Psoas muscle (tissue), 8 donors: ENCODE data around the gene ID4. TPM values are rescaled to one million over a fixed set of nuclear protein-coding genes. Genes with fewer than 3 reads are reported as not detected.

Experiments used
- ATAC-seq, 4 donors: fragments of 200-7000 bp; cut with Tn5 transposase; one replicate each; pipeline ENCODE4 v1.9.1; 2020; ENCODE audit warnings: moderate library complexity in 3 of 4, mild to moderate bottlenecking in 2 of 4
- DNase-seq, 2 donors: peaks; one replicate each; pipeline ENCODE4 v3.0.0-alpha.2; 2020
- H3K27ac ChIP-seq: fragments of 200-600 bp; one replicate; pipeline ENCODE4 v1.8.0; 2022
- H3K27me3 ChIP-seq, 3 donors: fragments of 200-600 bp in 1 of 3; one replicate each; pipeline versions ENCODE4 v1.6.1 to v1.8.0; 2013 to 2022; ENCODE audit warnings: low read length in 2 of 3, mild to moderate bottlenecking in 2 of 3, moderate library complexity in 1 of 3; ENCODE audit not compliant: insufficient read depth in 3 of 3
- H3K36me3 ChIP-seq, 2 donors: fragments of 200-600 bp in 1 of 2; one replicate each; pipeline versions ENCODE4 v1.6.1 to v1.8.0; 2013 to 2022; ENCODE audit warnings: low read depth in 1 of 2, mild to moderate bottlenecking in 1 of 2, moderate library complexity in 1 of 2; ENCODE audit not compliant: insufficient read depth in 1 of 2
- H3K4me1 ChIP-seq: fragments of 200-600 bp; one replicate; pipeline ENCODE4 v1.8.0; 2022
- H3K4me3 ChIP-seq: fragments of 200-600 bp; one replicate; pipeline ENCODE4 v1.8.0; 2022; ENCODE audit warnings: mild to moderate bottlenecking
- H3K9me3 ChIP-seq: fragments of 200-600 bp; one replicate; pipeline ENCODE4 v1.8.0; 2022
- WGBS, 3 donors: extraction: QIAGEN DNeasy Blood & Tissue Kit; methylation state at CpG; one replicate each; pipeline versions ENCODE4 v1.1.6 to v1.1.7; 2013; 5-methylcytosine and 5-hydroxymethylcytosine counted together
- intact Hi-C, 2 donors: fragments of 100-400 bp; cut with DNase I; formaldehyde crosslinking; loops; one replicate each; pipeline versions ENCODE4 v1.11.0 to v1.14.2; 2022
- polyA plus RNA-seq, 3 donors: library from polyadenylated mRNA; stranded (reverse); fragments of 200-250 nt; gene quantifications; one replicate each; pipeline ENCODE4 v1.2.3, GENCODE V29; 2013
- total RNA-seq, 4 donors: library from RNA; stranded (reverse); fragmentation: NEBNext Ultra II Directional in 2 of 4; extraction: Animal tissue kit (Norgen Biotek cat#: 25700) in 2 of 4; gene quantifications; one replicate each; pipeline versions ENCODE4 v1.2.1 to v1.2.4, GENCODE V29; 2021 to 2023
- TF ChIP-seq, protein P1 (sequence below): fragments of 200-600 bp; IDR thresholded peaks from one replicate; pipeline ENCODE4 v1.8.0; 2022; ENCODE audit warnings: antibody characterized with exemption
- donor health status: healthy with polysubstance abuse.
- donor health status: DM: no; HTN: no; CAD: no; lungs with moderate emphysema.
- donor health status: Bipolar disorder and iron deficiency.
- donor health status: healthy.
- donor health status: DM: yes; HTN: yes; CAD: no.
- donor health status: DM: no; HTN: no; CAD: no.
- donor health status: DM: no; HTN: no; CAD: no.
- donor health status: DM: yes; HTN: yes; CAD: no.

The ID4 gene
- total and polyA plus RNA-seq, 7 donors, result 0.61 to 3.1 (median 1.3) TPM

GRCh38 chr6:19827247-19827646, 9.9 kb upstream of the ID4 start:
- Histone ChIP-seq H3K36me3 (no peaks in the 10 kb centered on the region), H3K27me3 (no peaks in the 10 kb centered on the region), H3K27ac (no peak overlapping the region), H3K9me3 (no peaks in the 10 kb centered on the region), H3K4me3 (no peak overlapping the region), H3K4me1 (no peaks in the 10 kb centered on the region)
- DNase-seq (no peak), ATAC-seq (no peak)
- intact Hi-C loops, result no loop called here
- WGBS, 3 donors, result 89 to 95% (median 91%) methylated on average over 5 of the region's 5 CpGs
- TF ChIP-seq, protein P1, sequence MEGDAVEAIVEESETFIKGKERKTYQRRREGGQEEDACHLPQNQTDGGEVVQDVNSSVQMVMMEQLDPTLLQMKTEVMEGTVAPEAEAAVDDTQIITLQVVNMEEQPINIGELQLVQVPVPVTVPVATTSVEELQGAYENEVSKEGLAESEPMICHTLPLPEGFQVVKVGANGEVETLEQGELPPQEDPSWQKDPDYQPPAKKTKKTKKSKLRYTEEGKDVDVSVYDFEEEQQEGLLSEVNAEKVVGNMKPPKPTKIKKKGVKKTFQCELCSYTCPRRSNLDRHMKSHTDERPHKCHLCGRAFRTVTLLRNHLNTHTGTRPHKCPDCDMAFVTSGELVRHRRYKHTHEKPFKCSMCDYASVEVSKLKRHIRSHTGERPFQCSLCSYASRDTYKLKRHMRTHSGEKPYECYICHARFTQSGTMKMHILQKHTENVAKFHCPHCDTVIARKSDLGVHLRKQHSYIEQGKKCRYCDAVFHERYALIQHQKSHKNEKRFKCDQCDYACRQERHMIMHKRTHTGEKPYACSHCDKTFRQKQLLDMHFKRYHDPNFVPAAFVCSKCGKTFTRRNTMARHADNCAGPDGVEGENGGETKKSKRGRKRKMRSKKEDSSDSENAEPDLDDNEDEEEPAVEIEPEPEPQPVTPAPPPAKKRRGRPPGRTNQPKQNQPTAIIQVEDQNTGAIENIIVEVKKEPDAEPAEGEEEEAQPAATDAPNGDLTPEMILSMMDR, result no peak

DNA sequence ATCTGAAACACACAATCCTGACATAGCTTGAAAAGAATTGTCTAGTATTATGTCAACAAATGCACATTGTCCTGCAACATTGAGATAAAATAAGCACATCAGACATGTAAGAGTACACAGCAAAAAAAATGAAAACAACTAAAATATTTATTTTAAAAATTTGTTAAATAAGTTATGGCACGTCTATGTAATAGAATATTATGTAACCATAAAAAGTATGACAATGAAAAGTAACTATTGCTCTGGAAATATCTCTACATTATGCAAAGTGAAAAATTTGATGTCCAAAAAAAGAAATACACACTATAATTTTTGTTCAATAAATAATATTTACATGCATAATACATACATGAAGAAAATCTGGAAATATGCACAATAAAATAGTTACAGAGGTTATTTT, 9.3 kb upstream of the ID4 start:
- TF ChIP-seq, protein P1, result no peak
- WGBS, 3 donors, result 91 to 93% (median 92%) methylated on average over 1 of the region's 1 CpG

DNA sequence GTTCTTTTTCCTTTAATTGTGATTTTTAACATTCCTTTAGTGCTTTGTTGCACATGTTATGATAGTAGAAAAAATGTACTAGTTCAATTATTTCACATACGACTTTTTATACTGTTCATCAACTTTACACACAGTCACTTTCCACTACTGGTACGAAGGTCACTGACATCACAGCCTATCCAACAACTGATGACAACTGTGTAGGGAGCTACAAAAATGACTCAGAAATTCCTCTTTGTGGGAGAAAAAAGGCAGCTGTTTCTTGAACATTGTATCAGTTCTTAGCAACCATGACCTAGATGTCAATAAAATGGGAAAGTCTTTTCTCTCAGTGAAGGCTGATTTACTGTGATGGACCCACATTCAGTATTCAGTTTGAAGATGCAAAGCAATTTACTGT, 7.0 kb upstream of the ID4 start:
- DNase-seq (no peak), ATAC-seq (no peak)
- Histone ChIP-seq H3K36me3 (no peaks in the 10 kb centered on the region), H3K27me3 (no peaks in the 10 kb centered on the region), H3K27ac (no peak overlapping the region), H3K4me3 (no peak overlapping the region), H3K4me1 (no peaks in the 10 kb centered on the region), H3K9me3 (no peaks in the 10 kb centered on the region)
- intact Hi-C loops, result no loop called here
- WGBS, 3 donors, result 54 to 59% (median 54%) methylated on average over 2 of the region's 2 CpGs
- TF ChIP-seq, protein P1, result no peak

More for the DNA sequence above, 9.3 kb upstream of the ID4 start:
- no peak for ATAC-seq
- Histone ChIP-seq H3K36me3 (no peaks in the 10 kb centered on the region), H3K9me3 (no peaks in the 10 kb centered on the region), H3K27me3 (no peaks in the 10 kb centered on the region), H3K4me3 (no peak overlapping the region), H3K4me1 (no peaks in the 10 kb centered on the region), H3K27ac (no peak overlapping the region)
- DNase-seq, result no peak
- intact Hi-C loops, result no loop called here

DNA sequence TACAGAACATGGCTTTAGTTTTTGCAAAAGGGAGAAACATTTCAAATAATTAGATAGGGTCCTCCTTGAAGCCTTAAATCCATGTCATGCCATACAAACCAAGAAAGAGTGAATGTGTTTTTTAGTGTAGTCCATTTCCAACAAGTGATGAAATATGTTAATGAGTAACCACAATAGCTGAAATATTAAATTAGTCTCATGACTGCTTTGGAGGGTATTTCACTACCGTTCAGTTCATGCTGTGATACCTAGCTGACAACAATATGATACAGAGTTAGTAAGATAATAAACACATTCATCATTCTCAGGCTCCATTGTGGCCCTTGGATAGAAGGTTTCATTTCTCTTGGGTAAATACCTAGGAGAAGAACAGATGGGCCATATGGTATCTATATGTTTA, 5.8 kb upstream of the ID4 start:
- TF ChIP-seq, protein P1, result no peak
- WGBS, 3 donors, result 82 to 84% (median 82%) methylated on average over 1 of the region's 1 CpG
- DNase-seq (no peak), ATAC-seq (no peak)
- H3K4me1 ChIP-seq, result no peaks in the 10 kb centered on the region
- H3K27me3 ChIP-seq, result no peaks in the 10 kb centered on the region
- no peaks in the 10 kb centered on the region for H3K36me3 ChIP-seq
- no peaks in the 10 kb centered on the region for H3K9me3 ChIP-seq
- H3K27ac ChIP-seq, result no peak overlapping the region
- intact Hi-C loops, result no loop called here
- H3K4me3 ChIP-seq, result no peak overlapping the region

DNA sequence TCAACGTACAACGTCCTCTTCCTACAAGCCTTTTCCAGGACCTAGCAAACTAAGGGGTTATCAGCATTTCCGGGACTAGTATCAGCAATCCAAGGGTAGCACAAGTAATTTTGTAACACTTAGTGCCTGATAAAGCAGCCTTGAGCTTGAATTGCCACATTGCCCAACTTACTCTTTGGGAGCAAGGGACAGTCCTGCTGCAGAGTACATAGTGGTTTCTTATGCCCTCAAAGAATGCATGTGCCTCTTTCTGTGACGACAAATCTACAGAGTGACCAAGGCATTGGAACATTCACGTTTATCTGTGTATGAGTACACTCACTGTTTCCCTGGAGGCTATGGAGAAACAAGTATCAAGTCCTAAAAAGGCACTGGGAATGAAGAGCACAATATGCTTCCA, 3.2 kb upstream of the ID4 start:
- H3K9me3 ChIP-seq, result no peaks in the 10 kb centered on the region
- no peak overlapping the region for H3K4me3 ChIP-seq
- no peak for DNase-seq
- no peaks in the 10 kb centered on the region for H3K36me3 ChIP-seq
- intact Hi-C loops, result no loop called here
- WGBS, 3 donors, result 68 to 75% (median 68%) methylated on average over 5 of the region's 5 CpGs
- H3K4me1 ChIP-seq, result peaks cover 5% of the 10 kb centered on the region
- no peak for ATAC-seq
- no peak overlapping the region for H3K27ac ChIP-seq
- peaks cover 0 to 7% (median 3%) of the 10 kb centered on the region in 3 donors for H3K27me3 ChIP-seq
- TF ChIP-seq, protein P1, result no peak
